A549 (cell line): ENCODE results near the gene P3R3URF. TPM values are rescaled to one million over a fixed set of nuclear protein-coding genes. Genes with fewer than 3 reads are reported as not detected.

Experiments used
- ATAC-seq, 2 experiments: fragments of 200-7000 bp in 1 of 2; fragments of >200 bp in 1 of 2; cut with Nextera tagmentation in 1 of 2; cut with Tn5 transposase in 1 of 2; 3 replicates each; pipeline versions ENCODE4 v1.8.0 to v1.9.1; 2018 to 2020; ENCODE audit warnings: mild to moderate bottlenecking in 1 of 2, moderate library complexity in 1 of 2
- CTCF ChIA-PET: fragments of 300-600 bp; sonication (Branson Sonifier 250); formaldehyde crosslinking; extraction: SDS; loops from one replicate; lab custom pipeline; 2021; ENCODE audit warnings: antibody characterized with exemption, inconsistent platforms; lab: Yijun Ruan, JAX
- POLR2A ChIA-PET: fragments of 350-600 bp; formaldehyde crosslinking; extraction: SDS; loops from one replicate; lab custom pipeline; 2021; ENCODE audit warnings: antibody characterized with exemption, inconsistent platforms; lab: Yijun Ruan, JAX
- DNase-seq, 2 experiments: peaks; one replicate each; pipeline versions ENCODE4 v3.0.0 to v3.0.0-alpha.2; 2011 to 2016; ENCODE audit warnings: low read depth in 1 of 2, low spot score in 1 of 2
- FAIRE-seq: peaks from 2 replicates; lab custom pipeline; 2011; peaks lifted over from hg19 to GRCh38; lab: Jason Lieb, UNC
- H3K27ac ChIP-seq, 2 experiments: fragments of >200 bp; sonication (Bioruptor Twin); formaldehyde crosslinking; 3 replicates each; pipeline ENCODE4 v1.5.1; 2016 to 2017
- H3K4me1 ChIP-seq: fragments of >200 bp; sonication (Bioruptor Twin); formaldehyde crosslinking; 3 replicates; pipeline ENCODE4 v1.6.1; 2016
- H3K4me2 ChIP-seq: fragments of >200 bp; sonication (Bioruptor Twin); formaldehyde crosslinking; 3 replicates; pipeline ENCODE4 v1.6.1; 2016
- H3K4me3 ChIP-seq: fragments of >200 bp; sonication (Bioruptor Twin); formaldehyde crosslinking; 3 replicates; pipeline ENCODE4 v1.5.1; 2016
- H3K9me3 ChIP-seq: fragments of >200 bp; sonication (Bioruptor Twin); formaldehyde crosslinking; 3 replicates; pipeline ENCODE4 v1.6.1; 2016
- CBX8 ChIP-seq: fragments of 200-600 bp; sonication (generic); IDR thresholded peaks from 2 replicates; pipeline ENCODE4 v1.6.1; 2016
- CEBPB ChIP-seq, 2 experiments: fragments of >200 bp in 1 of 2; sonication (Bioruptor Twin) in 1 of 2; formaldehyde crosslinking in 1 of 2; IDR thresholded peaks; 2 replicates each; pipeline ENCODE4 v1.6.1; 2012 to 2016
- CHD2 ChIP-seq: fragments of 150-350 bp; IDR thresholded peaks from 2 replicates; pipeline ENCODE4 v1.6.1; 2014; ENCODE audit warnings: low read length; ENCODE audit not compliant: partially characterized antibody
- CHD4 ChIP-seq: fragments of 200-600 bp; sonication (generic); IDR thresholded peaks from 2 replicates; pipeline ENCODE4 v1.6.1; 2016; ENCODE audit warnings: antibody characterized with exemption, mild to moderate bottlenecking, borderline replicate concordance
- ESRRA ChIP-seq: fragments of 150-350 bp; IDR thresholded peaks from 2 replicates; pipeline ENCODE4 v1.6.1; 2014; ENCODE audit warnings: mild to moderate bottlenecking, low read length, borderline replicate concordance
- FOSB ChIP-seq: fragments of 250-450 bp; sonication (Bioruptor Pico); IDR thresholded peaks from 2 replicates; pipeline ENCODE4 v1.5.0; 2020; ENCODE audit warnings: mild to moderate bottlenecking, moderate library complexity
- FOXS1 ChIP-seq: fragments of 250-450 bp; sonication (Bioruptor Pico); IDR thresholded peaks from 2 replicates; pipeline ENCODE4 v1.5.0; 2020; ENCODE audit warnings: mild to moderate bottlenecking, moderate library complexity
- HOXB13 ChIP-seq: fragments of 250-450 bp; sonication (Bioruptor Pico); IDR thresholded peaks from 2 replicates; pipeline ENCODE4 v1.5.0; 2020; ENCODE audit warnings: low read depth, mild to moderate bottlenecking, moderate library complexity
- JUN ChIP-seq, 2 experiments: fragments of >200 bp; sonication (Bioruptor Twin); formaldehyde crosslinking; IDR thresholded peaks; 2 replicates in 1 of 2; 3 replicates in 1 of 2; pipeline ENCODE4 v1.6.1; 2016 to 2017
- KDM1A ChIP-seq: fragments of 200-600 bp; sonication (generic); IDR thresholded peaks from 2 replicates; pipeline ENCODE4 v1.6.1; 2016; ENCODE audit warnings: low read depth, mild to moderate bottlenecking
- POLR2A ChIP-seq: IDR thresholded peaks from 2 replicates; pipeline ENCODE4 v1.6.1; 2012; ENCODE audit warnings: mild to moderate bottlenecking, low read length
- POLR2AphosphoS2 ChIP-seq: conservative IDR thresholded peaks from 2 replicates; pipeline ENCODE4 v1.6.1; 2012; ENCODE audit warnings: low read length, improper control_type of control experiment, inconsistent platforms
- RARB ChIP-seq: fragments of 250-450 bp; sonication (Bioruptor Pico); IDR thresholded peaks from 2 replicates; pipeline ENCODE4 v1.8.0; 2021; ENCODE audit warnings: mild to moderate bottlenecking, moderate library complexity
- RCOR1 ChIP-seq: fragments of 150-350 bp; IDR thresholded peaks from 2 replicates; pipeline ENCODE4 v1.6.1; 2014; ENCODE audit warnings: antibody characterized with exemption, low read length, low read depth
- RFX5 ChIP-seq: fragments of 450-650 bp; IDR thresholded peaks from 2 replicates; pipeline ENCODE4 v1.7.1; 2014; ENCODE audit warnings: antibody characterized with exemption, mild to moderate bottlenecking, moderate library complexity
- RNF2 ChIP-seq: fragments of 200-600 bp; sonication (generic); IDR thresholded peaks from 2 replicates; pipeline ENCODE4 v1.6.1; 2016; ENCODE audit warnings: low read depth, mild to moderate bottlenecking, antibody characterized with exemption, moderate library complexity, borderline replicate concordance
- SMC3 ChIP-seq: fragments of >200 bp; sonication (Bioruptor Twin); formaldehyde crosslinking; IDR thresholded peaks from 3 replicates; pipeline ENCODE4 v1.6.1; 2018; ENCODE audit warnings: inconsistent platforms
- TFCP2L1 ChIP-seq: fragments of 250-450 bp; sonication (Bioruptor Pico); IDR thresholded peaks from 2 replicates; pipeline ENCODE4 v1.5.0; 2021; ENCODE audit warnings: mild to moderate bottlenecking
- TP53 ChIP-seq: fragments of 250-450 bp; sonication (Bioruptor Pico); IDR thresholded peaks from 2 replicates; pipeline ENCODE4 v1.5.0; 2021; ENCODE audit warnings: mild to moderate bottlenecking, moderate library complexity
- ZC3H11A ChIP-seq: fragments of 450-650 bp; IDR thresholded peaks from 2 replicates; pipeline ENCODE4 v1.6.1; 2014; ENCODE audit warnings: antibody characterized with exemption, mild to moderate bottlenecking
- ZFP36 ChIP-seq: fragments of 450-650 bp; IDR thresholded peaks from 2 replicates; pipeline ENCODE4 v1.6.1; 2014; ENCODE audit warnings: borderline replicate concordance; ENCODE audit not compliant: partially characterized antibody
- ZSCAN20 ChIP-seq: fragments of 250-450 bp; sonication (Bioruptor Pico); IDR thresholded peaks from 2 replicates; pipeline ENCODE4 v1.8.0; 2022; ENCODE audit warnings: mild to moderate bottlenecking, moderate library complexity
- WGBS: methylation state at CpG from one replicate; pipeline ENCODE4 v1.1.6; 2017; ENCODE audit errors: missing lambda C conversion rate; 5-methylcytosine and 5-hydroxymethylcytosine counted together
- polyA plus RNA-seq, 4 experiments: library from polyadenylated mRNA; depleted of rRNA in 3 of 4; stranded (reverse); fragments of >200 nt; fragmentation: RNase III in 1 of 4; extraction: RNeasy Plus Mini Kit Qiagen cat#74134 plus additional on column Dnase treatment in 1 of 4; gene quantifications; 2 replicates in 3 of 4; 3 replicates in 1 of 4; pipeline ENCODE4 v1.2.3, GENCODE V29; 2011 to 2017
- TF ChIP-seq, protein P1 (sequence below): IDR thresholded peaks from 2 replicates; pipeline ENCODE4 v1.6.1; 2012; ENCODE audit warnings: low read depth, borderline replicate concordance
- TF ChIP-seq, protein P2 (sequence below): fragments of 250-450 bp; sonication (Bioruptor Pico); IDR thresholded peaks from 2 replicates; pipeline ENCODE4 v1.5.0; 2021; ENCODE audit warnings: mild to moderate bottlenecking, moderate library complexity, borderline replicate concordance
- TF ChIP-seq, protein P3 (sequence below): fragments of 150-350 bp; IDR thresholded peaks from 2 replicates; pipeline ENCODE4 v1.6.1; 2014; ENCODE audit warnings: low read depth, mild to moderate bottlenecking, low read length

The P3R3URF gene
- polyA plus RNA-seq, 2 of the 4 experiments (the other 2 are of a cell fraction) = not detected

DNA sequence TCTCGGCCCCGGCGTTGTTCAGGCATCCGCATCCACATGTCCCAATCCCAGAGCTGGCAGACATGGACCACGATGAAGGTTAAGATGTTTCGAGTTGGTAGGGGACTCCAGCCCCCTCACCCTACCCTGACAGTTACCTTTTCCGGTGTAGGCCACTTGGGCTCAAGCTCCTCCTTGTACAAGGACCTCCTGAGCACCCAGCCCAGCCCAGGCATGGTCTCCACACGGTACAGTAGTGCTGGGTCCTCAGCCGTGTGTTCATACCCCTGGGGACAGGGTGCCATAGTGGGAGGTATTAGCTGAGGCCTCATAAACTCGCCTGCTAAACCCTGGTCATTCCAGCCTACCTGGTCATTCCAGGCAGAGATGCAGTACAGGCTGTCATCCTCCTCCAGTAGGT, 15.9 kb upstream of the P3R3URF start:
- H3K4me1 ChIP-seq = peaks cover 4% of the 10 kb centered on the region; the same call in 1 of the 3 replicates
- CTCF ChIA-PET = interaction anchor here (1.4 to 3.8 kb wide), 3 partner anchors 12 to 156 kb away, joined by 3 to 9 read pairs (median 4); no protein-coding TSS in a partner anchor
- POLR2A ChIA-PET = interaction anchor here (1.0 kb wide), 1 partner anchor 8 kb away, joined by 3 read pairs; no protein-coding TSS in a partner anchor
- H3K27ac ChIP-seq = no peak overlapping the region
- no peak for ATAC-seq
- H3K4me2 ChIP-seq = no peak overlapping the region
- no peaks in the 10 kb centered on the region for H3K9me3 ChIP-seq
- TF ChIP-seq CBX8 (no peak), JUN (IDR thresholded peaks at IDR 0.05) (no peak), FOSB (no peak), RFX5 (no peak), POLR2AphosphoS2 (no peak), CHD4 (no peak), FOXS1 (CRISPR knock-in tag) (no peak), RCOR1 (no peak), ESRRA (no peak), ZSCAN20 (no peak)
- TF ChIP-seq, protein P1, sequence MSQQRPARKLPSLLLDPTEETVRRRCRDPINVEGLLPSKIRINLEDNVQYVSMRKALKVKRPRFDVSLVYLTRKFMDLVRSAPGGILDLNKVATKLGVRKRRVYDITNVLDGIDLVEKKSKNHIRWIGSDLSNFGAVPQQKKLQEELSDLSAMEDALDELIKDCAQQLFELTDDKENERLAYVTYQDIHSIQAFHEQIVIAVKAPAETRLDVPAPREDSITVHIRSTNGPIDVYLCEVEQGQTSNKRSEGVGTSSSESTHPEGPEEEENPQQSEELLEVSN = no peak
- no peak for FAIRE-seq
- no peak overlapping the region for H3K4me3 ChIP-seq
- DNase-seq = no peak
- 94% methylated on average over 10 of the region's 10 CpGs for WGBS

DNA sequence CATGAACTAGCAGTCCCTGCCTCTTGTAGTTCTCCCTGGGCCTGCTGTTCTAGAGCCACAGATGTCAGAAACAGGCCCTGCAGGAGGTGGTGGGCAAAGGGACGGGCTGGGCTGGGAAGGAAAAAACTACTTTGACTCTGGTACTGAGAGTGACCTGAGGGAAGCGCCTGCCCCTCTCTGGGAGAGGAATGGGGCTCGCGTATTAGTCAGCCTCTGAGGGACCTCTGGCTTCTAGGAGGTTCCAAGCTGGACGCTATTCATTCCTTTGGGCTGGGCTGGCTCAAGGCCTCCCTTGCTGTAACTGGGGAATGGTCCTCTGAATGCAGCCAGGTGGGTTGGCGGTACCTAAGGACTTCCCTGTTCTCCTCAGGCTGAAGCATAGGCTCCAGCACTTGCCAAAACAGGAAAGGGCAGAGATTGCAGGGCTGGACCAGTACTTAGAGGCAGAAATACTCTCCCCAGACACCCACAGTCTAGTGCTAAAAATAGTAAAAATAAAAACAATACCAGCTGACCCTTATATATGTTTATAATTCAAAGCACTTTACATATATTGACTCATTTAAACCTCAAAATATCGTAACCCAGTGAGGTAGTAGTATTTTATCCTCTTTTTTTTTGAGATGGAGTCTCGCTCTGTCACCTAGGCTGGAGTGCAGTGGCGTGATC, 14.9 kb upstream of the P3R3URF start:
- Histone ChIP-seq H3K4me1 (no peaks in the 10 kb centered on the region), H3K9me3 (no peaks in the 10 kb centered on the region), H3K4me3 (no peak overlapping the region), H3K4me2 (no peak overlapping the region), H3K27ac (no peak overlapping the region)
- ChIA-PET POLR2A (no interaction called here), CTCF (interaction anchor here (0.5 to 3.8 kb wide), 7 partner anchors 13 to 309 kb away, joined by 3 to 9 read pairs (median 4); no protein-coding TSS in a partner anchor)
- DNase-seq (no peak), FAIRE-seq (no peak), ATAC-seq (no peak)
- 96% methylated on average over 9 of the region's 9 CpGs for WGBS
- TF ChIP-seq POLR2A = no peak
- no peak for TF ChIP-seq KDM1A
- no peak for TF ChIP-seq ZC3H11A
- TF ChIP-seq, protein P2, sequence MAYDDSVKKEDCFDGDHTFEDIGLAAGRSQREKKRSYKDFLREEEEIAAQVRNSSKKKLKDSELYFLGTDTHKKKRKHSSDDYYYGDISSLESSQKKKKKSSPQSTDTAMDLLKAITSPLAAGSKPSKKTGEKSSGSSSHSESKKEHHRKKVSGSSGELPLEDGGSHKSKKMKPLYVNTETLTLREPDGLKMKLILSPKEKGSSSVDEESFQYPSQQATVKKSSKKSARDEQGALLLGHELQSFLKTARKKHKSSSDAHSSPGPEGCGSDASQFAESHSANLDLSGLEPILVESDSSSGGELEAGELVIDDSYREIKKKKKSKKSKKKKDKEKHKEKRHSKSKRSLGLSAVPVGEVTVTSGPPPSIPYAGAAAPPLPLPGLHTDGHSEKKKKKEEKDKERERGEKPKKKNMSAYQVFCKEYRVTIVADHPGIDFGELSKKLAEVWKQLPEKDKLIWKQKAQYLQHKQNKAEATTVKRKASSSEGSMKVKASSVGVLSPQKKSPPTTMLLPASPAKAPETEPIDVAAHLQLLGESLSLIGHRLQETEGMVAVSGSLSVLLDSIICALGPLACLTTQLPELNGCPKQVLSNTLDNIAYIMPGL (CRISPR knock-in tag) = no peak
- TF ChIP-seq ZFP36 = no peak
- TF ChIP-seq ESRRA = no peak
- TF ChIP-seq, protein P3, sequence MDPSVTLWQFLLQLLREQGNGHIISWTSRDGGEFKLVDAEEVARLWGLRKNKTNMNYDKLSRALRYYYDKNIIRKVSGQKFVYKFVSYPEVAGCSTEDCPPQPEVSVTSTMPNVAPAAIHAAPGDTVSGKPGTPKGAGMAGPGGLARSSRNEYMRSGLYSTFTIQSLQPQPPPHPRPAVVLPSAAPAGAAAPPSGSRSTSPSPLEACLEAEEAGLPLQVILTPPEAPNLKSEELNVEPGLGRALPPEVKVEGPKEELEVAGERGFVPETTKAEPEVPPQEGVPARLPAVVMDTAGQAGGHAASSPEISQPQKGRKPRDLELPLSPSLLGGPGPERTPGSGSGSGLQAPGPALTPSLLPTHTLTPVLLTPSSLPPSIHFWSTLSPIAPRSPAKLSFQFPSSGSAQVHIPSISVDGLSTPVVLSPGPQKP = no peak

DNA sequence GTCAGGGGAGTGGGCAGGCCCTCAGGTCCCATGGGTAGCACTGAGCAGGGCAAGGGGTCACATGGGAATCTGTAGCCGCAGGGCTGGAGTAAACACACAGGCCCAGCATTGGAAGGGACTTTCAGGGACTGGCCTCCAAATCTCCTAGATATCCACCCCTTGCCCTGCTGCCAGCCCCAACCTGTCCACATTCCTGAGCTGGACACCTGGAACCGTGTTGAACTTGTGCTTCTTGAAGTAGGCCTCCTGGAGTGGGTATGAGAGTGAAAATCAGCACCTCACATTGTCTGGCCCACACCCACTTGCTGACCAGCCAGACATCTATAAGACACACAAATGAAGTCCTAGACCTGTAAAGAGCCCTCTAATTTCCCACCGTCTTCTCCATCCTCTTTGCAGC, 14.3 kb upstream of the P3R3URF start:
- 72% methylated on average over 2 of the region's 3 CpGs for WGBS
- no peak for FAIRE-seq

More for the DNA sequence above, 14.3 kb upstream of the P3R3URF start:
- TF ChIP-seq JUN (IDR thresholded peaks at IDR 0.05) (no peak), CBX8 (no peak), TP53 (CRISPR knock-in tag) (no peak), TFCP2L1 (CRISPR knock-in tag) (no peak), POLR2A (no peak), ZSCAN20 (no peak), RFX5 (no peak), CHD2 (no peak), HOXB13 (CRISPR knock-in tag) (no peak), SMC3 (no peak), CEBPB (IDR thresholded peaks at IDR 0.05) (no peak), RNF2 (no peak), RARB (CRISPR knock-in tag) (no peak), ZC3H11A (no peak), FOSB (no peak)
- TF ChIP-seq, protein P2 (CRISPR knock-in tag) = no peak
- TF ChIP-seq, protein P1 = no peak
- H3K4me2 ChIP-seq = no peak overlapping the region
- no peak for ATAC-seq
- no peak overlapping the region for H3K4me3 ChIP-seq
- no peak overlapping the region for H3K27ac ChIP-seq
- POLR2A ChIA-PET = no interaction called here
- no peak for DNase-seq
- no peaks in the 10 kb centered on the region for H3K9me3 ChIP-seq
- H3K4me1 ChIP-seq = no peaks in the 10 kb centered on the region
- CTCF ChIA-PET = interaction anchor here (1.5 to 1.8 kb wide), 2 partner anchors 10 to 33 kb away, joined by 6 to 7 read pairs; no protein-coding TSS in a partner anchor
